GM23338 (cell line): ENCODE data around the gene CD44. TPM values are rescaled to one million over a fixed set of nuclear protein-coding genes. Genes with fewer than 3 reads are reported as not detected.

Experiments
- ATAC-seq: fragments of 200-7000 bp; cut with Tn5 transposase; 3 replicates; pipeline ENCODE4 v1.9.1; 2020
- DNase-seq: peaks from one replicate; pipeline ENCODE4 v3.0.0-alpha.2; 2015; ENCODE audit warnings: low spot score
- H2AFZ ChIP-seq: fragments of 200-600 bp; sonication (generic); 2 replicates; pipeline ENCODE4 v1.8.0; 2016; ENCODE audit warnings: antibody characterized with exemption, mild to moderate bottlenecking, moderate library complexity
- H3F3A ChIP-seq: fragments of 200-600 bp; sonication (generic); replicated peaks from 2 replicates; pipeline ENCODE4 v1.8.0; 2017; ENCODE audit warnings: antibody characterized with exemption, mixed run types, low read depth
- H3K27ac ChIP-seq: fragments of 200-600 bp; sonication (generic); 2 replicates; pipeline ENCODE4 v1.6.1; 2016; ENCODE audit warnings: low read depth
- H3K27me3 ChIP-seq: fragments of 200-600 bp; sonication (generic); 2 replicates; pipeline ENCODE4 v1.8.0; 2016; ENCODE audit warnings: mild to moderate bottlenecking, mixed run types, moderate library complexity; ENCODE audit not compliant: insufficient read depth
- H3K36me3 ChIP-seq: fragments of 200-600 bp; sonication (generic); 2 replicates; pipeline ENCODE4 v1.8.0; 2016; ENCODE audit warnings: mild to moderate bottlenecking; ENCODE audit not compliant: insufficient read depth
- H3K4me1 ChIP-seq: fragments of 200-600 bp; sonication (generic); 2 replicates; pipeline ENCODE4 v1.8.0; 2016; ENCODE audit warnings: mild to moderate bottlenecking, moderate library complexity; ENCODE audit not compliant: insufficient read depth
- H3K4me2 ChIP-seq: fragments of 200-600 bp; sonication (generic); 2 replicates; pipeline ENCODE4 v1.7.1; 2017; ENCODE audit warnings: mixed run types
- H3K4me3 ChIP-seq: fragments of 200-600 bp; sonication (generic); 2 replicates; pipeline ENCODE4 v1.6.1; 2016; ENCODE audit warnings: mixed run types
- H3K79me2 ChIP-seq: fragments of 200-600 bp; sonication (generic); replicated peaks from 2 replicates; pipeline ENCODE4 v1.8.0; 2017; ENCODE audit warnings: mild to moderate bottlenecking; ENCODE audit not compliant: insufficient read depth
- H3K9me2 ChIP-seq: fragments of 200-600 bp; sonication (generic); 2 replicates; pipeline ENCODE4 v1.8.0; 2017; ENCODE audit not compliant: insufficient read depth
- H4K20me1 ChIP-seq: fragments of 200-600 bp; sonication (generic); replicated peaks from 2 replicates; pipeline ENCODE4 v1.8.0; 2017; ENCODE audit warnings: mild to moderate bottlenecking; ENCODE audit not compliant: insufficient read depth
- H3K27ac Mint-ChIP-seq: 2 replicates; pipeline ENCODE4 v1.8.0; 2020; ENCODE audit warnings: inconsistent platforms, mild to moderate bottlenecking, moderate library complexity, mixed read lengths
- H3K27me3 Mint-ChIP-seq: 3 replicates; pipeline ENCODE4 v1.8.0; 2022; ENCODE audit warnings: low read depth, mild to moderate bottlenecking, moderate library complexity, mixed read lengths, inconsistent platforms; ENCODE audit not compliant: insufficient read depth, poor library complexity
- H3K36me3 Mint-ChIP-seq: 3 replicates; pipeline ENCODE4 v1.8.0; 2021; ENCODE audit warnings: low read depth, mild to moderate bottlenecking, inconsistent platforms, moderate library complexity, mixed read lengths
- H3K4me1 Mint-ChIP-seq: 3 replicates; pipeline ENCODE4 v1.8.0; 2020; ENCODE audit warnings: mild to moderate bottlenecking, inconsistent platforms, mixed read lengths
- H3K4me3 Mint-ChIP-seq: 3 replicates; pipeline ENCODE4 v1.8.0; 2021; ENCODE audit warnings: moderate library complexity, mild to moderate bottlenecking, inconsistent platforms, mixed read lengths
- H3K9me3 Mint-ChIP-seq: 3 replicates; pipeline ENCODE4 v1.8.0; 2020; ENCODE audit warnings: moderate library complexity, mild to moderate bottlenecking, inconsistent platforms, mixed read lengths
- CTCF ChIP-seq, 2 experiments: fragments of 200-600 bp in 1 of 2; sonication (generic) in 1 of 2; conservative IDR thresholded peaks; 2 replicates each; pipeline versions ENCODE4 v1.5.1 to v1.6.1; 2016 to 2017; ENCODE audit warnings: antibody characterized with exemption in 2 of 2, low read depth in 2 of 2, mild to moderate bottlenecking in 2 of 2, moderate library complexity in 1 of 2
- EZH2 ChIP-seq: fragments of 200-600 bp; sonication (generic); IDR thresholded peaks from one replicate; pipeline ENCODE4 v1.8.0; 2017; ENCODE audit warnings: antibody characterized with exemption, mild to moderate bottlenecking, low read depth; ENCODE audit not compliant: unreplicated experiment
- EZH2phosphoT487 ChIP-seq: fragments of 200-600 bp; sonication (generic); IDR thresholded peaks from one replicate; pipeline ENCODE4 v1.8.1; 2018; ENCODE audit warnings: antibody characterized with exemption; ENCODE audit not compliant: unreplicated experiment
- JUNB ChIP-seq: IDR thresholded peaks from one replicate; pipeline ENCODE4 v1.6.1; 2016; ENCODE audit warnings: antibody characterized with exemption; ENCODE audit not compliant: unreplicated experiment
- NANOG ChIP-seq: IDR thresholded peaks from 2 replicates; pipeline ENCODE4 v1.6.1; 2016; ENCODE audit warnings: antibody characterized with exemption, borderline replicate concordance
- POLR2AphosphoS5 ChIP-seq: IDR thresholded peaks from 2 replicates; pipeline ENCODE4 v1.6.1; 2016; ENCODE audit warnings: antibody characterized with exemption, low read depth
- STAT1 ChIP-seq: IDR thresholded peaks from one replicate; pipeline ENCODE4 v1.6.1; 2016; ENCODE audit warnings: antibody characterized with exemption; ENCODE audit not compliant: unreplicated experiment
- ZNF114 ChIP-seq: fragments of 250-450 bp; sonication (Bioruptor Pico); IDR thresholded peaks from 2 replicates; pipeline ENCODE4 v1.5.0; 2020; ENCODE audit warnings: mild to moderate bottlenecking, moderate library complexity
- ZNF462 ChIP-seq: fragments of 250-450 bp; sonication (Bioruptor Pico); IDR thresholded peaks from 2 replicates; pipeline ENCODE4 v1.5.0; 2020; ENCODE audit warnings: mild to moderate bottlenecking, moderate library complexity
- polyA plus RNA-seq: library from polyadenylated mRNA; unstranded; fragments of >200 nt; fragmentation: Nextera tagmentation; extraction: Ambion mirVana; gene quantifications from 2 replicates; pipeline ENCODE4 v1.2.1, GENCODE V29; 2016
- total RNA-seq: library from RNA; depleted of rRNA; stranded (reverse); fragments of >200 nt; shearing (Covaris generic); gene quantifications from 2 replicates; pipeline ENCODE4 v1.2.3, GENCODE V29; 2014
- TF ChIP-seq, protein P1 (sequence below): IDR thresholded peaks from one replicate; pipeline ENCODE4 v1.6.1; 2018; ENCODE audit warnings: antibody characterized with exemption; ENCODE audit not compliant: unreplicated experiment

CD44 gene
- total and polyA plus RNA-seq, 2 experiments from 2014 or later, result 4.0 to 10.1 TPM

DNA sequence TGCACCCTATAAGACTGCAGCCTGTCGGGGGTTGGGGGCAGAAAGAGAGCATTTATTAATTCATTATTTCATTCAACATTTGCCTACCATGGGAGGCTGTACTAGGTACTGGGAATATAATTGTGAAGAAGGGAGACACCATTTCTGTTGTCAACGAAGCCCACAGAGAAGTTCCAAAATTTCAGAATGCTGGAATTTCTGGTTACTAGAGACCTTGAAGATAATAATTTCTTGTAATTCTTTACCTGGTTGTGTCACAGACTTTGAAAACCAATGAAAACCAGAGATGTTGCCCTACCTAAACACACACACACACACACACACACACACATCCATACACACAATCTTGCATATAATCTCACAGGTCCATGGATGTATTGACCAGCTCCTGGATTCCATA lies 30.1 kb downstream of the CD44 start:
- Mint-ChIP-seq H3K27ac (no peak overlapping the region), H3K36me3 (no peaks in the 10 kb centered on the region)
- no peak for ATAC-seq

DNA sequence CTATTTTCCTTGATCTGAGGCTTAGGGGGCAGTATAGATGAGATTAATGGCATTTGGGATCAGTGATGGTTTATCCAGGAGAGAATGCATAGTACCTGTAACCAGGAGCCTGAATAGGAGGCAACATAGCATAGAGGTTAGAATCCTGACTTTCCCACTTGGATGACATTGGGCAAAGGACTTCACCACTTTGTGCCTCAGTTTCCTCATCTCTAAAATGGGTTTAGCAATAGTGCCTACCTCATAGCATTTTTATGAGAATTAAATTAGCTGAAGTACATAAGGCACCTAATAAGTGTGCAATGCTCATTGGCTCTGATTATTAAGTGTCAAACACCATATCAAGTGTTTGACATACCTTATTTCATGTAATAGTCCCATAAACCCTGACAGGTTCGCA lies 30.8 kb downstream of the CD44 start:
- Mint-ChIP-seq H3K9me3 (no peaks in the 10 kb centered on the region), H3K4me3 (no peak overlapping the region), H3K36me3 (no peaks in the 10 kb centered on the region), H3K4me1 (peaks cover 22% of the 10 kb centered on the region), H3K27ac (no peak overlapping the region), H3K27me3 (no peaks in the 10 kb centered on the region)
- H3K4me2 ChIP-seq, result no peak overlapping the region
- no peak overlapping the region for H3K27ac ChIP-seq
- no peaks in the 10 kb centered on the region for H3K27me3 ChIP-seq
- H3K36me3 ChIP-seq, result no peaks in the 10 kb centered on the region
- peaks cover 7% of the 10 kb centered on the region; the same call in 1 of the 2 replicates for H3K9me2 ChIP-seq
- no peaks in the 10 kb centered on the region for H3F3A ChIP-seq
- TF ChIP-seq ZNF114 (CRISPR knock-in tag) (no peak), CTCF (conservative IDR thresholded peaks at IDR 0.05; ENCODE audit: low read depth in 2 of 2) (0 out of 4 replicates have a peak, but pooled peaks of 1 of the 2 experiments have one; percentile 11), NANOG (no peak), JUNB (no peak), STAT1 (no peak), ZNF462 (no peak)
- TF ChIP-seq, protein P1, sequence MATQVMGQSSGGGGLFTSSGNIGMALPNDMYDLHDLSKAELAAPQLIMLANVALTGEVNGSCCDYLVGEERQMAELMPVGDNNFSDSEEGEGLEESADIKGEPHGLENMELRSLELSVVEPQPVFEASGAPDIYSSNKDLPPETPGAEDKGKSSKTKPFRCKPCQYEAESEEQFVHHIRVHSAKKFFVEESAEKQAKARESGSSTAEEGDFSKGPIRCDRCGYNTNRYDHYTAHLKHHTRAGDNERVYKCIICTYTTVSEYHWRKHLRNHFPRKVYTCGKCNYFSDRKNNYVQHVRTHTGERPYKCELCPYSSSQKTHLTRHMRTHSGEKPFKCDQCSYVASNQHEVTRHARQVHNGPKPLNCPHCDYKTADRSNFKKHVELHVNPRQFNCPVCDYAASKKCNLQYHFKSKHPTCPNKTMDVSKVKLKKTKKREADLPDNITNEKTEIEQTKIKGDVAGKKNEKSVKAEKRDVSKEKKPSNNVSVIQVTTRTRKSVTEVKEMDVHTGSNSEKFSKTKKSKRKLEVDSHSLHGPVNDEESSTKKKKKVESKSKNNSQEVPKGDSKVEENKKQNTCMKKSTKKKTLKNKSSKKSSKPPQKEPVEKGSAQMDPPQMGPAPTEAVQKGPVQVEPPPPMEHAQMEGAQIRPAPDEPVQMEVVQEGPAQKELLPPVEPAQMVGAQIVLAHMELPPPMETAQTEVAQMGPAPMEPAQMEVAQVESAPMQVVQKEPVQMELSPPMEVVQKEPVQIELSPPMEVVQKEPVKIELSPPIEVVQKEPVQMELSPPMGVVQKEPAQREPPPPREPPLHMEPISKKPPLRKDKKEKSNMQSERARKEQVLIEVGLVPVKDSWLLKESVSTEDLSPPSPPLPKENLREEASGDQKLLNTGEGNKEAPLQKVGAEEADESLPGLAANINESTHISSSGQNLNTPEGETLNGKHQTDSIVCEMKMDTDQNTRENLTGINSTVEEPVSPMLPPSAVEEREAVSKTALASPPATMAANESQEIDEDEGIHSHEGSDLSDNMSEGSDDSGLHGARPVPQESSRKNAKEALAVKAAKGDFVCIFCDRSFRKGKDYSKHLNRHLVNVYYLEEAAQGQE, result no peak
- H3K4me1 ChIP-seq, result peaks cover 26% of the 10 kb centered on the region
- no peak overlapping the region for H2AFZ ChIP-seq
- H4K20me1 ChIP-seq, result no peaks in the 10 kb centered on the region
- H3K4me3 ChIP-seq, result no peak overlapping the region
- no peak for DNase-seq
- no peak for ATAC-seq
- H3K79me2 ChIP-seq, result no peaks in the 10 kb centered on the region

More for the DNA sequence above, 30.1 kb downstream of the CD44 start:
- H3K4me3 Mint-ChIP-seq, result no peak overlapping the region
- no peaks in the 10 kb centered on the region for H3K27me3 ChIP-seq
- no peak overlapping the region for H2AFZ ChIP-seq
- no peaks in the 10 kb centered on the region for H3K9me3 Mint-ChIP-seq
- H3K4me3 ChIP-seq, result no peak overlapping the region
- no peaks in the 10 kb centered on the region for H3F3A ChIP-seq
- H3K27me3 Mint-ChIP-seq, result no peaks in the 10 kb centered on the region
- no peak overlapping the region for H3K27ac ChIP-seq
- no peaks in the 10 kb centered on the region for H3K36me3 ChIP-seq
- H4K20me1 ChIP-seq, result no peaks in the 10 kb centered on the region
- peaks cover 18% of the 10 kb centered on the region for H3K4me1 Mint-ChIP-seq
- no peak for DNase-seq
- peaks cover 19% of the 10 kb centered on the region for H3K4me1 ChIP-seq
- peaks cover 7% of the 10 kb centered on the region; the same call in 1 of the 2 replicates for H3K9me2 ChIP-seq
- H3K79me2 ChIP-seq, result no peaks in the 10 kb centered on the region
- TF ChIP-seq POLR2AphosphoS5, result no peak
- no peak for TF ChIP-seq EZH2phosphoT487
- no peak for TF ChIP-seq EZH2
- TF ChIP-seq STAT1, result no peak
- TF ChIP-seq NANOG, result no peak
- no peak for TF ChIP-seq ZNF114 (CRISPR knock-in tag)
- H3K4me2 ChIP-seq, result no peak overlapping the region
